COLO668 (cell line): Measurements from ENCODE around the gene GMPPA.

Experiments used
- DNase-seq: peaks from one replicate; lab custom pipeline; 2025; ENCODE audit not compliant: unreplicated experiment; lab: John Stamatoyannopoulos, UW

The GMPPA gene

GRCh38 chr2:219501849-219502248 is 3.2 kb downstream of the GMPPA start:
- DNase-seq: no peak

GRCh38 chr2:219502618-219503017 is 3.9 kb downstream of the GMPPA start:
- DNase-seq: no peak

GRCh38 chr2:219505585-219505984 is 6.9 kb downstream of the GMPPA start:
- no peak for DNase-seq

GRCh38 chr2:219506153-219506801 is 7.6 kb downstream of the GMPPA start:
- no peak for DNase-seq

GRCh38 chr2:219506802-219507526 is 8.3 kb downstream of the GMPPA start:
- no peak for DNase-seq

- no peak for DNase-seq
Measured at GRCh38 chr2:219507581-219508443, 9.1 kb downstream of the GMPPA start.

- no peak for DNase-seq
Measured at GRCh38 chr2:219508444-219508734, 9.7 kb downstream of the GMPPA start.

- DNase-seq: no peak
Measured at GRCh38 chr2:219508971-219509779, 10.5 kb downstream of the GMPPA start.

GRCh38 chr2:219509780-219510511 is 11.3 kb downstream of the GMPPA start:
- peak; percentile 46 for DNase-seq

GRCh38 chr2:219510512-219511135 is 11.9 kb downstream of the GMPPA start:
- no peak for DNase-seq

- no peak for DNase-seq
Measured at GRCh38 chr2:219511547-219512325, 13.0 kb downstream of the GMPPA start.

GRCh38 chr2:219512524-219513216 is 14.0 kb downstream of the GMPPA start:
- peak; percentile 22 for DNase-seq

GRCh38 chr2:219513787-219514186 is 15.1 kb downstream of the GMPPA start:
- DNase-seq: no peak

- peak; percentile 39 for DNase-seq
Measured at GRCh38 chr2:219514196-219514761, 15.6 kb downstream of the GMPPA start, which contains the start of gene ASIC4. ASIC4 (plus strand) TSS chr2:219514482; CDS start chr2:219514725, 243 bp downstream.

GRCh38 chr2:219514836-219515235 is 16.1 kb downstream of the GMPPA start:
- DNase-seq: no peak

- DNase-seq: no peak
Measured at GRCh38 chr2:219515874-219516629, 17.4 kb downstream of the GMPPA start.

- DNase-seq: no peak
Measured at GRCh38 chr2:219516888-219517287, 18.2 kb downstream of the GMPPA start.
